ENCODE measurements around the gene TECTA.

DNA sequence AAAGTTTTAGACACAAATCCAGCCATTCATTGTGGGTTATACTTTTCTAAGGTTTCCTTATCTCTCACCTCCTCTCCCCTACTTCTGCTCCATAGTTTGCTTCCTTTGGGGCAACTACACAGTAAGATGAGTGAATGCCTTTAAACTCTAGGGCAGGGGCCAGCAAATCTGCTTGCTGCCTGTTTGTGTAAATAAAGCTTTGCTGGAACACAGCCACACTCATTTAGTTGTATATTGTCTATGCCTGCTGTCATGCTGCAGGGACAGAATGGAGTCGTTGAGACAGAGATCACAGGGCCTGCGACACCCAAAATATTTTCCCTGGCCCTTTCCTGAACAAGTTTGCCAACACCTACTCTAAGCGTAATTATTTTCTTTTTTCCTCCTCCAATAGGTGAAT is 58.7 kb downstream of the TECTA start:
- TF ChIP-seq EZH2 (IDR thresholded peaks at IDR 0.05) (no peak), POLR2AphosphoS5 (IDR thresholded peaks at IDR 0.05; ENCODE audit: borderline replicate concordance, low read depth, low read length) (no peak)

Data from SK-N-MC (cell line).